ENCODE measurements around the gene PDE3A.

DNA sequence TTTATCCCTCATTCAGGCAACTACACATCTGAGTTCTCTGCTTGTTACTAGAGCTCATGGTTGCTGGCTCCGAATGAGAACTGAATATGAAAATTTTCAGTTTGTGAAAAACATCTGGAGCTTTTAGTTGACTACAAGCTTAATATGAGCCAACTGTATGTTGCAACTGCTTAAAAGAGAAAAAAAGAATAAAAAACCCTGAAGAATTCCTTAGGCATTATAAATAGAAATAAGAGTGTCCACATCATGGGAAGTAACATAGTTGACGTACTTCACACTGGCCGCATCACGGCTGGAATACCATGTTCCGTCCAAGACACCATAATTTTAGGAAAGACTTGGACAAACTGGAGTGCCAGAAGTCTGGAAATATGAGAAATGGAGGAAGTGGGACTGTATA, 57.9 kb downstream of the PDE3A start:
- no peak for TF ChIP-seq GATA2 (IDR thresholded peaks at IDR 0.05; ENCODE audit: low read depth, low read length)
- no peak for TF ChIP-seq GATA3 (IDR thresholded peaks at IDR 0.05; ENCODE audit: low read depth, low read length)

All from SH-SY5Y (cell line).